Urinary bladder (tissue), 4 donors: ENCODE data around the gene SLC25A43. TPM values are rescaled to one million over a fixed set of nuclear protein-coding genes. Genes with fewer than 3 reads are reported as not detected.
A peak's percentile ranks its signal among the peaks of the same experiment; 100 is the strongest.

Experiments used
- DNase-seq: peaks from one replicate; pipeline ENCODE4 v3.0.0-alpha.2; 2015; ENCODE audit errors: extremely low spot score
- H3K27ac ChIP-seq: one replicate; pipeline ENCODE4 v1.5.1; 2013; ENCODE audit warnings: low read depth, mild to moderate bottlenecking, moderate library complexity
- H3K36me3 ChIP-seq: one replicate; pipeline ENCODE4 v1.6.1; 2013; ENCODE audit warnings: mild to moderate bottlenecking, moderate library complexity; ENCODE audit not compliant: insufficient read depth
- H3K4me1 ChIP-seq: one replicate; pipeline ENCODE4 v1.6.1; 2013; ENCODE audit warnings: mild to moderate bottlenecking, moderate library complexity; ENCODE audit not compliant: insufficient read depth
- H3K4me3 ChIP-seq: one replicate; pipeline ENCODE4 v1.5.1; 2013; ENCODE audit warnings: low read depth, low read length
- WGBS: extraction: QIAGEN DNeasy Blood & Tissue Kit; methylation state at CpG from one replicate; pipeline ENCODE4 v1.1.7; 2013; 5-methylcytosine and 5-hydroxymethylcytosine counted together
- polyA plus RNA-seq: library from polyadenylated mRNA; stranded (reverse); fragments of 200-250 nt; gene quantifications from one replicate; pipeline ENCODE4 v1.2.3, GENCODE V29; 2013
- total RNA-seq: library from RNA; depleted of rRNA; stranded (reverse); fragments of >200 nt; gene quantifications from one replicate; pipeline ENCODE4 v1.2.3, GENCODE V29; 2014
- donor health status: healthy with polysubstance abuse.
- donor health status: healthy.

SLC25A43 gene
- total and polyA plus RNA-seq, 2 donors, result 12.1 to 12.4 TPM

DNA sequence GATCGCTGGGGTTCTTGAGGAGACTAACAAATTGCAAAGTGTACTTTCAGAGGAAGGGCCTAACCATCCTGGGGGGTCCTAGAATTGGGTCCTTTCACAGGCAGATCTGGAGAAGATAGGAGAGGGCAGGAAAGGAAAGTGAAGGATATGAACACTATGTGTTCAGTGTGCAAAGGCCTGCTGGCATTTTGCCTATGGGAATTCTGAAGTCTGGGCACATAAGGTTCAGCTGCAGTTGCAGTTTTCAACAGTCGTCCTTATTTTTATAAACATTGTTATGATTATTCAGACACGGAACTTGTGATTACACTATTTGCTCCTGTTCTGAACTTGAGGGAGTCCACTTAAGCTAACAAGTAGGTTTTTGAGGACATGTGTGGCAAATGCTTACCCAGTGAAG lies 67.8 kb downstream of the SLC25A43 start:
- DNase-seq, result no peak
- no peak overlapping the region for H3K4me3 ChIP-seq
- no peaks in the 10 kb centered on the region for H3K36me3 ChIP-seq
- no peak overlapping the region for H3K27ac ChIP-seq
- no peaks in the 10 kb centered on the region for H3K4me1 ChIP-seq
- 73% methylated on average over 3 of the region's 3 CpGs for WGBS

- WGBS, result 90% methylated on average over 6 of the region's 6 CpGs
- DNase-seq, result no peak
- Histone ChIP-seq H3K36me3 (no peaks in the 10 kb centered on the region), H3K4me3 (no peak overlapping the region), H3K27ac (no peak overlapping the region), H3K4me1 (no peaks in the 10 kb centered on the region)
These were observed 68.3 kb downstream of the SLC25A43 start for GRCh38 chrX:119467433-119467832.

DNA sequence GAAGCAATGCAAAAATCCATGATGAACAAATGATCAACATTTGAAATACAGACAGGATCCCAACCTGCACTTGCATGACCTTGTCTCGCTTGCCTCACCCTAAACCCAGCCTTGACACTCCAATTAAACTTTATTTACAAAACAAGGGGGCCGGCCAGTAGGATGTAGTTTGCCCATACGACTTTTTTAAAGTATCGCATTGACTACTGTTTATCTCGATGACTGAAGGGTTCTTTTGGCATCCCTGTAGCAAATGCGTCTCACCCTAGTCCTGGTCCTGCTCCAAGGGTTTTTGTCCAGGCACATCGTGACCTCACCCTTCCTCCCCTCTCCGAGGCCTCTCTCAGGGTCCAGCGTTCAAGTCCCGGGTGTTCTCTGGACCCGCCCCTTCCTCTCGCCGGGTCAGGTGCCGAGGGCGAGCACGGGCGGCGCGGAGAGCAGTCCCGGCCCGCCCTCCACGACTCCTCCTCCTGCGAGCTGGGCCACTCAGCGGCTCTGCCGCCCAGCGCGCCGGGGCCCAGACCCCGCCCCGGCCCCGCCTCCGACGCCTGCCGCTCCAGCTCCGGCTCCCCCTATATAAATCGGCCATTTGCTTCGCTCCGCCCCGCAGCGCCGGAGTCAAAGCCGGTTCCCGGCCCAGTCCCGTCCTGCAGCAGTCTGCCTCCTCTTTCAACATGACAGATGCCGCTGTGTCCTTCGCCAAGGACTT lies 68.9 kb downstream of the SLC25A43 start, which contains the start of gene SLC25A5:
TSS of gene SLC25A5 (plus strand) at position 603 of the 709 bp plus-strand sequence. CDS start at position 675, 72 bp downstream.
- 3% methylated on average over 45 of the region's 46 CpGs for WGBS
- DNase-seq, result no peak
- Histone ChIP-seq H3K4me1 (no peaks in the 10 kb centered on the region), H3K4me3 (peak within 1 kb of the TSS; percentile 86), H3K36me3 (no peaks in the 10 kb centered on the region), H3K27ac (peak within 1 kb of the TSS; percentile 71)

- Histone ChIP-seq H3K27ac (peak overlapping the region; percentile 71), H3K36me3 (no peaks in the 10 kb centered on the region), H3K4me3 (peak overlapping the region; percentile 86), H3K4me1 (no peaks in the 10 kb centered on the region)
- peak; percentile 36 for DNase-seq
- WGBS, result under 1% methylated on average over 78 of the region's 78 CpGs
These were observed 69.6 kb downstream of the SLC25A43 start for GRCh38 chrX:119468551-119469312.

- Histone ChIP-seq H3K4me1 (no peaks in the 10 kb centered on the region), H3K27ac (peak overlapping the region; percentile 69), H3K36me3 (no peaks in the 10 kb centered on the region), H3K4me3 (peak overlapping the region; percentile 86)
- WGBS, result 10% methylated on average over 8 of the region's 8 CpGs
- DNase-seq, result no peak
These were observed 70.1 kb downstream of the SLC25A43 start for GRCh38 chrX:119469313-119469635.

DNA sequence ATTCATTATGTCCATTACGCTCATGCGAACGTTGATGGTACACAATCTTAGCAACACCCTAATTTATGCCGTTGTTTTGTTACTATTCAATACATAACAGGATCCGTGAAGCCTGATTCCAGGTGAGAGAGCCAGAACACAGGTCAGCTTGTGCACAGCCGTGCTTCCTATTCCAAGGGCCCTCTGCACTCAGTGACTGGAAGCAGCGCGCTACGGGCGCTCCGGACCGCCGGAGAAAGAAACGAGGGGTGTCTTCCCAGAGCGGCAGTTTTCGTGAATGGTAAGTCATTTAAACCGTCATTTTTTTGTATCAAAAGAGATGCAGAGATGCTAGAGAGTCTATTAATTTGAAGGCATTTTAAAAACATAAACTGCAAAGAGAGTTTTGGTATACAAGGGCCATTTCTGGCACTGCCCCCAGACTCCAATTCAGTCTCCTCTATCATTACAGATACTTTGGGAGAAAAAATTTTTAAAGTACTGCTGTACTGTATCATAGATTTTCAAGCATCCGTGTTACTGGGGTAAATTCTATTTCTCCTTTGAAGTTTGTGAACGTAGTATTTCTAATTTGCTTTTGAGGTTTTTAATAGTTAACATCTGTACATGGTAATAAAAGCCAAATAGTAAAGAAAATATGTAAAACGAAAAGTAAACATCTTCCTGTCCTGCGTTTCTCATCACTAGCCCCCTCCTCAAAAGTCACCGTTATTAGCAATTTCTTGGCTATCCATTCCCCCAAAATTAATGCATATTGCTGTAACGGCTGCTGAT lies 75.7 kb downstream of the SLC25A43 start:
- WGBS, result 83% methylated on average over 23 of the region's 23 CpGs
- DNase-seq, result no peak

GRCh38 chrX:119475389-119476101 lies 76.4 kb downstream of the SLC25A43 start:
- no peak overlapping the region for H3K27ac ChIP-seq
- H3K36me3 ChIP-seq, result no peaks in the 10 kb centered on the region
- WGBS, result 52% methylated on average over 11 of the region's 11 CpGs
- H3K4me1 ChIP-seq, result no peaks in the 10 kb centered on the region
- no peak overlapping the region for H3K4me3 ChIP-seq
- DNase-seq, result no peak

More for the DNA sequence above, 75.7 kb downstream of the SLC25A43 start:
- no peaks in the 10 kb centered on the region for H3K4me1 ChIP-seq
- H3K27ac ChIP-seq, result no peak overlapping the region
- no peak overlapping the region for H3K4me3 ChIP-seq
- no peaks in the 10 kb centered on the region for H3K36me3 ChIP-seq

DNA sequence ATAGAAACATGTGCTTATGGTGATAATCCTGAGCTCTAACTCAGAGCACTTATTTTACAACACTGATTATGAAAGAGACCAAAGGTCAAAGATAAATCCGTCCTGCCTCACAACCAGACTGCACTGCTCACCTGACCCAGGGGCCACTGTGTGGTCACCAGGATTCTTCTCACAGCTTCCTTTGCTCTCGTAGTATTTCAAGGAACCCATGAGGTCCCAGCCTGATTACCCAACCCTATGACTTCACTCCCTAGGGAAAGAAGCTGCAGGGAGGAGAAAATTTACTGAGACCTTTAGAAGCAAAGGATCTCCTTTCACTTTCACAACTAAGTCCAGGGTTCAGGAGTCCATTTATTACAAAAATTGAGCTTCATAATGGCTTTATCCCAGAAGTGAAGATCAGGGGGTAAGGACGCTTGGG lies 78.7 kb downstream of the SLC25A43 start:
- Histone ChIP-seq H3K4me3 (no peak overlapping the region), H3K27ac (no peak overlapping the region), H3K36me3 (no peaks in the 10 kb centered on the region), H3K4me1 (no peaks in the 10 kb centered on the region)
- WGBS, result 50% methylated on average over 3 of the region's 3 CpGs
- no peak for DNase-seq

GRCh38 chrX:119478504-119478903 lies 79.4 kb downstream of the SLC25A43 start:
- Histone ChIP-seq H3K36me3 (no peaks in the 10 kb centered on the region), H3K4me1 (no peaks in the 10 kb centered on the region), H3K4me3 (no peak overlapping the region), H3K27ac (no peak overlapping the region)
- 87% methylated on average over 4 of the region's 4 CpGs for WGBS
- DNase-seq, result no peak

GRCh38 chrX:119479845-119480244 lies 80.7 kb downstream of the SLC25A43 start:
- Histone ChIP-seq H3K36me3 (no peaks in the 10 kb centered on the region), H3K4me1 (no peaks in the 10 kb centered on the region), H3K4me3 (no peak overlapping the region), H3K27ac (no peak overlapping the region)
- DNase-seq, result no peak
- WGBS, result 84% methylated on average over 2 of the region's 2 CpGs

- 87% methylated on average over 4 of the region's 4 CpGs for WGBS
- Histone ChIP-seq H3K36me3 (no peaks in the 10 kb centered on the region), H3K27ac (no peak overlapping the region), H3K4me1 (no peaks in the 10 kb centered on the region), H3K4me3 (no peak overlapping the region)
- DNase-seq, result no peak
These were observed 82.2 kb downstream of the SLC25A43 start for GRCh38 chrX:119481323-119481801.

GRCh38 chrX:119482041-119482440 lies 82.9 kb downstream of the SLC25A43 start:
- no peak overlapping the region for H3K4me3 ChIP-seq
- DNase-seq, result no peak
- H3K4me1 ChIP-seq, result no peaks in the 10 kb centered on the region
- WGBS, result 53% methylated on average over 10 of the region's 10 CpGs
- H3K36me3 ChIP-seq, result no peaks in the 10 kb centered on the region
- no peak overlapping the region for H3K27ac ChIP-seq
